GM19099 (cell line): ENCODE measurements around the gene SMAD5.

Source experiments
- POLR2A ChIP-seq: IDR thresholded peaks from 3 replicates; pipeline ENCODE4 v1.6.1; 2011; ENCODE audit warnings: low read depth; ENCODE audit not compliant: insufficient read length; ENCODE audit errors: extremely low read depth

The SMAD5 gene

GRCh38 chr5:136133922-136134379, 1.3 kb downstream of the SMAD5 start:
- TF ChIP-seq POLR2A = no peak

- TF ChIP-seq POLR2A = no peak
Measured at GRCh38 chr5:136134653-136135052, 2.0 kb downstream of the SMAD5 start.

DNA sequence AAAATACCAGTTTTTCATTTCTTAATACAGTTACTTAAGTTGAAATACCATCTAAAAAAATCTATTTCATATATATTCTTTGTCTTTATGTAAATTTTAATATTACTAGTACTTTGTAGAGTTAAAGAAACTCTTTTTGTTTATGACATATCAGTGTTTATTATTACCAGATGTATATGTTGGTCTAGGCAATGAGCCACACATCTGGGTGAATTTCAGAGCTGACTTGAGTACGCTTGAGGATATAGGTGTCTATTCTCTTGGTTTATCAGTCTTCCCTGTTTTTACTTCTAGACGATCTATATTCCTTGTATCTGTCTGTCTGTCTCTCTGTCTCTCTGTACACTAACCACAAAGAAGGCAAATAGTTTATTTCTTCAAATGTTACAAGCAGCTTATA, 2.9 kb downstream of the SMAD5 start:
- TF ChIP-seq POLR2A = no peak

GRCh38 chr5:136137497-136138220, 5.0 kb downstream of the SMAD5 start:
- TF ChIP-seq POLR2A = no peak

DNA sequence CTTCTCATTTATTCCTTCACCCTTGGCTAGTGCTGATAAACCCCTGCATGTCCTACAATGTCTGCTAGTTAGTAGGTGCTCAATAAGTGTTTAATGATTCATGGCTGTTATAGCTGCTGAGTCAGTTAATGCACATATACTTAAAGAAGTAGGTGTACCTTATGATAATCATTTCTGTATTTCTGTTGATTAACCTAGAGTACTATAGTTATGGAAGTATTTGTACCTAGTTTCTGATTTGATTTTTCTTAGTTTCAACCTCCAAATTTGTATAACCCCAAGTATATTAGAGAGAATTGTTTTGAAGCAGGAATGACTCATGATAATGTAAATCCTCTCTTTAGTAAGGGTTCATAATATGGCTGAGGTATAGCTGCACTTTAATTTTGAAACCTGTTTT, 8.9 kb downstream of the SMAD5 start:
- no peak for TF ChIP-seq POLR2A

- no peak for TF ChIP-seq POLR2A
Measured at GRCh38 chr5:136143312-136143711, 10.7 kb downstream of the SMAD5 start.

DNA sequence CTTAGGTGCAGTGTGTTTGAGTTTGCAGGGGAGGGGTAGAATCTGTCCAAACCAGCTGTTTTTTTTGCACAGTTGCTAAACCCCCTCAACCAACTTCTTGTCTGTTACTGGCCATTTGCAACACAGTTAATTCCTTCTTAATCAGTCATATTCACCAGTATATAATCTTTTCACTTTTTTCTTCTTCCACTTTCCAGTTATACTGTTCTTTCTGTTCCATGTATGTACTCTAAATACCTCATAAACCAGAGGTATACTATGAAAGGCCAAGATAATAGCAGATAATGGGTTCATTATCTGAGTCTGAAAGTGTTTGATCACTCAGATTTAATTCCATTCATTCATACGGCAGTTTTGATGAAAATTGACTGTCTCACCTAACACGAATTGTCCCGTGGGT, 11.1 kb downstream of the SMAD5 start:
- TF ChIP-seq POLR2A = no peak

DNA sequence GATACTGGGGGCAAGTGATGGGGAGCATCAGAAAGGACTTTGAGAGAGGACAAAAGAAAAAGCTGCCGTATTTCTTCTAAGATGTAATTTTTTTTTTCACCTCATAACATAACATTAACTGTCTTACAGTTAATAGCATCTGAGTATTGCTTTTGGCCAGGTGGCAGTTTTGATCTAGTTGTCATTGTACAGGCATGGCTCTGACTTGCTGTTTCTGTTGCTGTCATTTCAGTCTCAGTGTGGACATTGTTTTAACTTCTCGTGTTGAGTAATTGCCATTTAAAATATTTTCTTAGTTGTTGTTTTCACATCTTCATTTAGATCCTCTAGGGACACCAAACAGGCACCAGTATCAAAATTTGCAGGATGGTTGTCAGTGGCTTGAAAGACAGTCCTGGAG, 12.4 kb downstream of the SMAD5 start:
- no peak for TF ChIP-seq POLR2A

GRCh38 chr5:136146201-136146600, 13.6 kb downstream of the SMAD5 start:
- no peak for TF ChIP-seq POLR2A

- no peak for TF ChIP-seq POLR2A
Measured at GRCh38 chr5:136147632-136148031, 15.0 kb downstream of the SMAD5 start.

DNA sequence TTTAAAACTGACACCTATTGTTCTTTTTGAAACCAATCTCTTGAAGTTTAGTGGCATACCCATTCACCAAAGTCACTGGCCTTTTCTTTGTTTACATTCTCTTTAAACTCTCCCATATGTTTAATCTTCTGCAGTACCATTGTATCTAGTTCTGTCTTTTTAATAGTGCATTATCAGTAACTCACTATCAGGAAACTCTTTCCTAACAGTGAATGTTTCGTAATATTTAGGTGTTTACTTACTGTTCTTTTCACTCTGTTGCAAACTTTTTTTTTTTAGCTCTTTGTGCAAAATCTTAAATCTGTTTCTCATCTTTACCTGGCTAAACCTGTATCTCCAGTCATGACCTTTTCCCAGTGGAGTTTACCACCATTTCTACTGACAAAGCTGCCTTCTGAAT, 17.2 kb downstream of the SMAD5 start:
- no peak for TF ChIP-seq POLR2A

DNA sequence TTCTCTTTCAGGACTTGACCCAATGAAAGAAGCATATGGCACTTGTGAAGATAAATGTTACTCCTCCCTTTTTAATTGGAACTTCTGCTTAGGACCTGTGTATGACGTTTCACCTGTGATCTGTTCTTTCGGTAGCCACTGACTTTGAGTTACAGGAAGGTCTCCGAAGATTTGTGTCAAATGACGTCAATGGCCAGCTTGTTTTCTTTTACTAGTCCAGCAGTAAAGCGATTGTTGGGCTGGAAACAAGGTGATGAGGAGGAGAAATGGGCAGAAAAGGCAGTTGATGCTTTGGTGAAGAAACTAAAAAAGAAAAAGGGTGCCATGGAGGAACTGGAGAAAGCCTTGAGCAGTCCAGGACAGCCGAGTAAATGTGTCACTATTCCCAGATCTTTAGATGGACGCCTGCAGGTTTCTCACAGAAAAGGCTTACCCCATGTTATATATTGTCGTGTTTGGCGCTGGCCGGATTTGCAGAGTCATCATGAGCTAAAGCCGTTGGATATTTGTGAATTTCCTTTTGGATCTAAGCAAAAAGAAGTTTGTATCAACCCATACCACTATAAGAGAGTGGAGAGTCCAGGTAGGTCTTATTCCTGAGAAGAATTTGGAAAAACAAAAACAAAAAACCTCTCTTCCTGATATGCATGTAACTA, 21.1 kb downstream of the SMAD5 start:
- TF ChIP-seq POLR2A = no peak

- TF ChIP-seq POLR2A = no peak
Measured at GRCh38 chr5:136155078-136155477, 22.4 kb downstream of the SMAD5 start.

DNA sequence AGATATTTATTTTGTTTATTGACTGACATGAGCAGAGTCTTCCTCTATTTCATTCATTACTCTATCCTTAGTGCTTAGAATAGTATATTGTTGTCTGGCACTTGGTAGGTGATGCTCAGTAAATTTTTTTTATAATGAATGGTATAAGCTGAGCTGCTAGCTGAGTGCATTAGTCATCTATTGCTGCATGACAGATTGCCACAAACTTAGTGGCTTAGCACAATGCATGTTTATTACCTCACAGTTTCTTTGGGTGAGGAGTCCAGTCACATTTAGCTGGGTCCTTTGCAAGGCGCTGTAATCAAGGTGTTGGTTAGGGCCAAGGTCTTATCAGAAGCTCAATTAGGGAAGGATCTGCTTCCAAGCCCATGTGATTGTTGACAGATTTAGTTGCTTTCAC, 23.1 kb downstream of the SMAD5 start:
- no peak for TF ChIP-seq POLR2A

DNA sequence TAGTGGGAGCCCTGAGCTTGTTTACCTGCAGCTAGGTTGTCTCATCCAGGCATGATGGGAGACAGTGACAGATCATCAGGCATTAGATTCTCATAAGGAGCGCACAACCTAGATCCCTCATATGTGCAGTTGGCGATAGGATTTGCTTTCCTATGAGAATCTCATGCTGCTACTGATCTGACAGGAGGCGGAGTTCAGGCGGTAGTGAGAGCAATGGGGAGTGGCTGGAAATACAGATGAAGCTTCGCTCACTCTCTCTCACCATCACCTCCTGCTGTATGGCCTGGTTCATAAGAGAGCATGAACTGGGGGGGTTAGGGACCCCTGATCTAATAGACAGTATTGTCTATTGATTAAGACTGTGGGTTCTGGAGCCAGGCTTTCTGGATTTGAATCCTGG, 24.9 kb downstream of the SMAD5 start:
- no peak for TF ChIP-seq POLR2A

DNA sequence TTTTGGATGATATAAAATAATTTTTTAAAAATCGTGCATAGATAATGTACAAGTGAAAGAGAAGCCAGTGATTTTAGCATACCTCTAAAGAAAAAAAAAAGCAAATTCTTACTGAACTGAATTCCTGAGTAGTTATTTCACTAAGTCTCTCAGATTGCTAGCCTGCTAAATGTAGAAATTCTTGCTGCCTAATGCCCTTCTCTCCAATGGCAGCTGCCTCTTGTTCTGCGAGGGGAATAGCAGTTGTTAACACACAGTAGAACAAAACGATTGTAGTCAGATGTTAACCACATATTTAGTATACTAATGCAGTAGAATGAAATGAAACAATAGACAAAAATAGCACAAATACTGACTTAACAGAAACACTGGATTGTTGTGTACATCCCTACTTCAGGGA, 26.8 kb downstream of the SMAD5 start:
- no peak for TF ChIP-seq POLR2A

DNA sequence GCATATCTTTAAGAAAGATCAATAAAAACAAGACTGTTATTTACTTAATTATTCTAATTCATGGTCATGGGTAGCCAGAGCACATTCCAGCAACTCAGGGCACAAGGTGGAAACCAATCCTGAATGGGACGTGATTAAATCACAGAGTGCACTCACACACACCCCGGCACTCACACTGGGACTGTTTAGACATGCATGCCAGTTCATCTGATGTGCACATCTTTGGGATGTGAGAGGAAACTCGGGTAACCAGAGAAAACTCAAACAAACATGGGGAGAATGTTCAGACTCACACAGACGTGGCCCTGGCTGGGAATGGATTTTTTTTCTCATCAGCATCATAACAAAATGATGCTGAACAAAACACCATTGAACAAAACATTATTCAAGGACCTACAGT, 29.4 kb downstream of the SMAD5 start:
- no peak for TF ChIP-seq POLR2A

DNA sequence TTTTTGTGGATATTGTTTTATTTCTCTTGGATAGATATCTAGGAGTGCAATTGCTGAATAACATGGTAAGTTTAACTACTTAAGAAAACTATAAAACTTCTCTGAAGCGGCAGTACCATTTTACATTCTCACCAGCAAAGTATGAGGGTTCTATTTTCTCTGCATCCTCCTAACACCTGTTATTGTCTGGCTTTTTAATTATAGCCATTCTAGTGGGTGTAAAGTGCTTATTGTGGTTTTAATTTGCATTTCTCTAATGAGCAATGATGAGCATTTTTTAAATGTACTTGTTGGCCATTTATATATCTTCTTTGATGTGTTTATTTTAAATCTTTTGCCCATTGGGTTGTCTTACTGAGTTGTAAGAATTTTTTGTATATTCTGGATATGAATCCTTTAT, 31.6 kb downstream of the SMAD5 start:
- TF ChIP-seq POLR2A = no peak

DNA sequence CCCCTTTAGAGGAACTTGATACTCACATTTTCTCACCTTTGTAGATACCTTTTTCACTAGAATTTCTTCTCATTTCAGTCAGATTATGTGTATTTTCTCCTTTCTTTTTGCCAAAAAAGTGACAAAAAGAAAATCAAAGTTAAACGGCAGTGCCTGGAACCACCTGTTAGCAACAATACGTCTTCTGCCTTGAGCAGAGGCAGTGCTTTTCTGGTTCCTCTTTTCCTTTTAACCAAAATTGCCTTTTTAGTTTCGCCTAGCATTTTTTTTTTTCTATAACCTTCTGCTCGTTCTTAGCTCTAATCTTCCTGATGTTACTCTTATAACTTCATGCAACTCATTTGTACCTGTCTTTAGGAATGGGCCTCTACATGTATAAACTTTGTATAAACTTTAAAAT, 34.3 kb downstream of the SMAD5 start:
- TF ChIP-seq POLR2A = no peak
